Liver (tissue), 3 donors: ENCODE data around the gene PLXDC1.

ENCODE experiments used
- GABPA ChIP-seq, 2 donors: IDR thresholded peaks in 1 of 2; conservative IDR thresholded peaks in 1 of 2; 2 replicates each; pipeline ENCODE4 v1.6.1; 2016; ENCODE audit warnings: antibody characterized with exemption in 2 of 2, mild to moderate bottlenecking in 1 of 2, moderate library complexity in 1 of 2
- HNF4A ChIP-seq, 2 donors: conservative IDR thresholded peaks; 2 replicates each; pipeline ENCODE4 v1.6.1; 2016; ENCODE audit warnings: antibody characterized with exemption in 2 of 2, mild to moderate bottlenecking in 2 of 2
- TF ChIP-seq, protein P1 (sequence below): fragments of 150-350 bp; IDR thresholded peaks from 2 replicates; pipeline ENCODE4 v1.5.1; 2017; ENCODE audit warnings: improper control_type of control experiment, low read depth, low read length; ENCODE audit not compliant: missing input control
- donor health status: healthy.
- donor health status: healthy.

DNA sequence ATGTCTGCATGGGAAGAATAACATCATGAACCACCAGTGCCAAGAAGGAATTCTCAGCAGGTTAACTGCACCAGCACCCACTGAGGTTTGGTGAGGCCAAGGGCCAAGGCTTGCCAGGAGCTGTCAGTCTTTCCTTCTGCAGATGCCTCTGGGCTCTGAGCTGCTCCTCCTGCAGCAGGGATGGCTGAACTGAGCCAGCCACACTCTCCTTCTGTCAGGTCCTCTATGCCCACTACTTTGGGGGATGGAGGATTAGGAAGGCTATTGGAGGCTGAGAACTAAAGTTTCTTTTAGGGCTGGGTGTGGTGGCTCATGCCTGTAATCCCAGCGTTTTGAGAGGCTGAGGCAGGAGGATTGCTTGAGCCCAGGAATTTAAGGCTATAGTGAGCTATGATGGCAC is 71.6 kb downstream of the PLXDC1 start:
- TF ChIP-seq GABPA (IDR thresholded peaks at IDR 0.05 in 1 of 2, conservative IDR thresholded peaks at IDR 0.05 in 1 of 2) (no peak), HNF4A (conservative IDR thresholded peaks at IDR 0.05) (no peak)
- TF ChIP-seq, protein P1, sequence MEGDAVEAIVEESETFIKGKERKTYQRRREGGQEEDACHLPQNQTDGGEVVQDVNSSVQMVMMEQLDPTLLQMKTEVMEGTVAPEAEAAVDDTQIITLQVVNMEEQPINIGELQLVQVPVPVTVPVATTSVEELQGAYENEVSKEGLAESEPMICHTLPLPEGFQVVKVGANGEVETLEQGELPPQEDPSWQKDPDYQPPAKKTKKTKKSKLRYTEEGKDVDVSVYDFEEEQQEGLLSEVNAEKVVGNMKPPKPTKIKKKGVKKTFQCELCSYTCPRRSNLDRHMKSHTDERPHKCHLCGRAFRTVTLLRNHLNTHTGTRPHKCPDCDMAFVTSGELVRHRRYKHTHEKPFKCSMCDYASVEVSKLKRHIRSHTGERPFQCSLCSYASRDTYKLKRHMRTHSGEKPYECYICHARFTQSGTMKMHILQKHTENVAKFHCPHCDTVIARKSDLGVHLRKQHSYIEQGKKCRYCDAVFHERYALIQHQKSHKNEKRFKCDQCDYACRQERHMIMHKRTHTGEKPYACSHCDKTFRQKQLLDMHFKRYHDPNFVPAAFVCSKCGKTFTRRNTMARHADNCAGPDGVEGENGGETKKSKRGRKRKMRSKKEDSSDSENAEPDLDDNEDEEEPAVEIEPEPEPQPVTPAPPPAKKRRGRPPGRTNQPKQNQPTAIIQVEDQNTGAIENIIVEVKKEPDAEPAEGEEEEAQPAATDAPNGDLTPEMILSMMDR = no peak
